Fibroblast of gingiva (primary cell): ENCODE data around the gene QPRT.
"Not testable (repeated sequence)": the region's sequence is repeated elsewhere in the genome, so short reads cannot be mapped to it uniquely, and the experiment has no call there.

Source experiments
- DNase-seq: peaks from one replicate; pipeline ENCODE4 v3.0.0-alpha.2; 2011; ENCODE audit warnings: low read depth

Gene QPRT

GRCh38 chr16:29746518-29746917 lies 67.5 kb downstream of the QPRT start:
- DNase-seq = not testable (repeated sequence)
